Breast epithelium (tissue), 4 donors: Measurements from ENCODE around the gene ANGPTL2. TPM values are rescaled to one million over a fixed set of nuclear protein-coding genes. Genes with fewer than 3 reads are reported as not detected.

Experiments
- DNase-seq, 2 donors: peaks; one replicate each; pipeline ENCODE4 v3.0.0-alpha.2; 2019; ENCODE audit warnings: low spot score in 2 of 2
- H3K27ac ChIP-seq, 2 donors: fragments of 200-600 bp; sonication (generic) in 1 of 2; one replicate each; pipeline ENCODE4 v1.5.1; 2016 to 2019; ENCODE audit warnings: mild to moderate bottlenecking in 1 of 2
- H3K27me3 ChIP-seq, 2 donors: fragments of 200-600 bp; sonication (generic) in 1 of 2; one replicate each; pipeline versions ENCODE4 v1.5.1 to v1.6.0; 2017 to 2019; ENCODE audit warnings: control low read depth in 1 of 2, mild to moderate bottlenecking in 1 of 2
- H3K36me3 ChIP-seq: fragments of 200-600 bp; one replicate; pipeline ENCODE4 v1.5.1; 2019
- H3K4me1 ChIP-seq, 2 donors: fragments of 200-600 bp; sonication (generic); one replicate each; pipeline ENCODE4 v1.5.1; 2016 to 2019; ENCODE audit warnings: control low read depth in 1 of 2
- H3K4me3 ChIP-seq, 3 donors: fragments of 200-600 bp; sonication (generic); 1 replicate in 2 of 3; 2 replicates in 1 of 3; pipeline ENCODE4 v1.5.1; 2016 to 2019; ENCODE audit warnings: mild to moderate bottlenecking in 3 of 3, moderate library complexity in 2 of 3
- H3K9me3 ChIP-seq, 2 donors: fragments of 200-600 bp; sonication (generic) in 1 of 2; one replicate each; pipeline ENCODE4 v1.5.1; 2016 to 2019; ENCODE audit warnings: control low read depth in 1 of 2
- POLR2A ChIP-seq: fragments of 450-650 bp; IDR thresholded peaks from one replicate; pipeline ENCODE4 v1.6.1; 2016; ENCODE audit warnings: antibody characterized with exemption, mild to moderate bottlenecking, moderate library complexity
- POLR2AphosphoS5 ChIP-seq, 3 donors: sonication (generic); formaldehyde crosslinking; IDR thresholded peaks; one replicate each; pipeline ENCODE4 v1.6.1; 2017; ENCODE audit warnings: antibody characterized with exemption in 3 of 3
- intact Hi-C: fragments of 100-400 bp; cut with DNase I; formaldehyde crosslinking; loops from one replicate; pipeline ENCODE4 v1.15.1; 2023; ENCODE audit warnings: low total_unique reads
- total RNA-seq, 3 donors: library from RNA; depleted of rRNA; stranded (reverse); fragments of >200 nt; gene quantifications; one replicate each; pipeline ENCODE4 v1.1.0, GENCODE V29; 2016
- TF ChIP-seq, protein P1 (sequence below), 3 donors: fragments of 450-650 bp; IDR thresholded peaks; one replicate each; pipeline ENCODE4 v1.5.1; 2016 to 2017; ENCODE audit warnings: antibody characterized with exemption in 3 of 3, mild to moderate bottlenecking in 3 of 3, moderate library complexity in 3 of 3

ANGPTL2 gene
- total RNA-seq, 3 donors from 2014 or later, result 30.9 to 61.8 (median 51.8) TPM

DNA sequence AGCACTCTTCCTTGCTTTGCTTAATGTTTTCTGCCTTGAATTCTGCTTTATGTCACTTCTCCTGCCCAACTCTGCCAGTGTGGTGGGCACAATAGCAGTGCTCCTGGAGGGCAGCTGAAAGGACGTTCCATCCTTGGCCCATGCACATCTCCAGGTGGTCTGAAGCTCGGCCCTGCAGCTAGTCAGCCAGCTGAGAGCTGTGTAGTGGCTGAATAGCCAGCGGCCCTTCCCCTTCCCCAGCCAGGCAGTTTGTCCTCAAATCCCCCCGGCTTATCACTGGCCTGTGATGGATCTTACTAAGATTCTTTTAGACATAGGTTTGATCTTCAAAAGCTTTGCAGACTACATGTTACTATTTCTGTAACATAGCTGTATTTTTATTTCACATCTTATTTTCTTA lies 42.7 kb upstream of the ANGPTL2 start:
- H3K27me3 ChIP-seq, result no peaks in the 10 kb centered on the region
- H3K9me3 ChIP-seq, result no peaks in the 10 kb centered on the region
- no peak overlapping the region for H3K27ac ChIP-seq
- intact Hi-C loops, result no loop called here
- H3K4me1 ChIP-seq, result peaks cover 0 to 4% of the 10 kb centered on the region in 2 donors
- no peaks in the 10 kb centered on the region for H3K36me3 ChIP-seq
- DNase-seq, result no peak
- TF ChIP-seq POLR2AphosphoS5 (IDR thresholded peaks at IDR 0.05), result no peak
- TF ChIP-seq, protein P1, sequence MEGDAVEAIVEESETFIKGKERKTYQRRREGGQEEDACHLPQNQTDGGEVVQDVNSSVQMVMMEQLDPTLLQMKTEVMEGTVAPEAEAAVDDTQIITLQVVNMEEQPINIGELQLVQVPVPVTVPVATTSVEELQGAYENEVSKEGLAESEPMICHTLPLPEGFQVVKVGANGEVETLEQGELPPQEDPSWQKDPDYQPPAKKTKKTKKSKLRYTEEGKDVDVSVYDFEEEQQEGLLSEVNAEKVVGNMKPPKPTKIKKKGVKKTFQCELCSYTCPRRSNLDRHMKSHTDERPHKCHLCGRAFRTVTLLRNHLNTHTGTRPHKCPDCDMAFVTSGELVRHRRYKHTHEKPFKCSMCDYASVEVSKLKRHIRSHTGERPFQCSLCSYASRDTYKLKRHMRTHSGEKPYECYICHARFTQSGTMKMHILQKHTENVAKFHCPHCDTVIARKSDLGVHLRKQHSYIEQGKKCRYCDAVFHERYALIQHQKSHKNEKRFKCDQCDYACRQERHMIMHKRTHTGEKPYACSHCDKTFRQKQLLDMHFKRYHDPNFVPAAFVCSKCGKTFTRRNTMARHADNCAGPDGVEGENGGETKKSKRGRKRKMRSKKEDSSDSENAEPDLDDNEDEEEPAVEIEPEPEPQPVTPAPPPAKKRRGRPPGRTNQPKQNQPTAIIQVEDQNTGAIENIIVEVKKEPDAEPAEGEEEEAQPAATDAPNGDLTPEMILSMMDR (IDR thresholded peaks at IDR 0.05), result no peak
- TF ChIP-seq POLR2A, result no peak
- no peak overlapping the region for H3K4me3 ChIP-seq

DNA sequence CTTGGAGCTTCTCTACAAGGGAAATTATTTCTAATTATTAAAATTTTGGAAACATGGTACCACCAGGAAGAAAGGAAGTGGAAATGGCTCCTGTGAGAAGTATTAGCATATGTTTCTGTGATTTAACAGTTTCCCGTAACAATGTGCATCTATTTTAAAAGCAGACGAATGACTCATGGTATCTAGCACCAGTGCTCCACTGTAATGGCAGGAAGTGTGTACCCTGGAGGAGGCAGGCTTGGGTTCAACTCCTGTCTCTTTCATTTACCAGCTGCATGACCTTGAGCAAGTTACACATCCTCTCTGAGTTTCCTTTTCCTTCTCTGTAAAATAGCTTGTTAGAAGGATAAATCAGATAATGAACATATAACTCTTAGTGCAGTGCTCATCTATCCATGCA lies 41.0 kb upstream of the ANGPTL2 start:
- Histone ChIP-seq H3K9me3 (no peaks in the 10 kb centered on the region), H3K36me3 (no peaks in the 10 kb centered on the region), H3K27me3 (no peaks in the 10 kb centered on the region), H3K27ac (no peak overlapping the region), H3K4me3 (no peak overlapping the region), H3K4me1 (peaks cover 0 to 4% of the 10 kb centered on the region in 2 donors)
- TF ChIP-seq, protein P1 (IDR thresholded peaks at IDR 0.05), result no peak
- no peak for TF ChIP-seq POLR2A
- no peak for TF ChIP-seq POLR2AphosphoS5 (IDR thresholded peaks at IDR 0.05)
- intact Hi-C loops, result no loop called here
- no peak for DNase-seq

DNA sequence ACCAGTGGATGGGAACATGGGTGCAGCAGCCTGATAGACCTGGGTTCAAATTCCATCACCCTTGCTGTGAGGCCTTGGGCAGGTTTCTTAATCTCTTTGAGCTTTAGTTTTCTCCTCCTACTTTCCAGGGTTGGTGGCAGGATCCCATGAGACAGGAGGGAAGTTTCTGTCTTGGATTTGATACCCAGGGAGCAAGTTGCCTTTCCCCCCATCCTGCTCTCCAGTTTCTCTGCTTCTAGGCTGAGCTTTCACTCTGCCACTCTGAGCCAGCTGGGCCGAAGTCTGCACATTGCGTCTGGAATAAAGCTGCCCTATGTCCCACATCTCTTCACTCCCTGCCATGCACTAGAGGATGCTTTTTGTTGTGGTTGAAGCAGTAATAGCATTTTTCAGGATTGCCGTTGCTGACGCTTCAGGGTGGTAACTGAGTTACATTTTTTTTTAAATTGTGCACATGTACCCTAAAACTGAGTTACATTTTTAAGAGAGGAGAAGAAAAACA lies 40.5 kb upstream of the ANGPTL2 start:
- H3K27ac ChIP-seq, result no peak overlapping the region
- H3K4me1 ChIP-seq, result peaks cover 0 to 4% of the 10 kb centered on the region in 2 donors
- intact Hi-C loops, result no loop called here

DNA sequence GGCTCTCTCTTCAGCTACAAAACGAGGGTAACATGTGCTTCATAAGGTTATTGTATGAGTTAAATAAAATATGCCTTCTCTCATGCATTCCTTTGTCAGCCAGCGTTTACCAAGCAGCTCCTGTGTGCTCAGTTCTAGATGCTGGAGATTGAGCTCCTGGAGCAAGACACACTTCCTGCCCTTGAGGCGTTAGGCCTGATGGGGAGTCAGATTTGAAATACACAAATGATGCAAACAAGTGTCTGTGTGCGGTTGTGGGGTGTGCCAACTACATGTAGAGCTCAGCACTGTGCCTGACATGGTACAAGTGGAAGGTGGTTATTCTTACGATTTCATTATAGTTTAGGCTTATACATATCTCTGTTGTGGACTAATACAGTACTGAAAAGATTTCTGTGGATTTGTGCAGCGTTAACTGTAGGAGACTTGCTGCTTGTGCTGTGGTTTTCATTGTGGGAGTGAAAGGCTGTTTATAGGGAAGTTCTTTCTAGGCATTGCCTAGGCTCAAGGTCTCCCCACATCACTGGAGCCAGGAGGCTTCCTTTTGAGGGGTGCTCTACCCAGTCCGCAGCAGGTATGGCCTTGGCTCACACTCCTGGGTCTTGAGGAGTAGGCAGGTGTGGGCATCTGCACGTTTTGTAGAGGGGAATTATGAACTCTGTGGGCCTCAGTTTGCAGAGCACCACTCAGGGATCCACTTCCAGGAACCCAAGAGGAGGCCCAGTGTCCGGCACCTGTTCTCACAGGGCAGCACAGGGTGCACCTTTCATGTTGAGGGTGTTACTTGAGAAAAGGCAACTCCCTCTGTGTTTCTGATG lies 39.8 kb upstream of the ANGPTL2 start:
- DNase-seq, result peak in 1 of 2 donors; percentile 63
- Histone ChIP-seq H3K27ac (no peak overlapping the region), H3K36me3 (no peaks in the 10 kb centered on the region), H3K4me3 (no peak overlapping the region), H3K4me1 (peaks cover 0 to 4% of the 10 kb centered on the region in 2 donors), H3K9me3 (no peaks in the 10 kb centered on the region), H3K27me3 (no peaks in the 10 kb centered on the region)
- TF ChIP-seq, protein P1 (IDR thresholded peaks at IDR 0.05), result no peak
- no peak for TF ChIP-seq POLR2AphosphoS5 (IDR thresholded peaks at IDR 0.05)
- TF ChIP-seq POLR2A, result no peak
- intact Hi-C loops, result no loop called here

More for the DNA sequence above, 40.5 kb upstream of the ANGPTL2 start:
- H3K27me3 ChIP-seq, result no peaks in the 10 kb centered on the region
- H3K36me3 ChIP-seq, result no peaks in the 10 kb centered on the region
- H3K4me3 ChIP-seq, result no peak overlapping the region
- TF ChIP-seq, protein P1 (IDR thresholded peaks at IDR 0.05), result no peak
- TF ChIP-seq POLR2AphosphoS5 (IDR thresholded peaks at IDR 0.05) (no peak), POLR2A (no peak)
- no peak for DNase-seq
- H3K9me3 ChIP-seq, result no peaks in the 10 kb centered on the region

DNA sequence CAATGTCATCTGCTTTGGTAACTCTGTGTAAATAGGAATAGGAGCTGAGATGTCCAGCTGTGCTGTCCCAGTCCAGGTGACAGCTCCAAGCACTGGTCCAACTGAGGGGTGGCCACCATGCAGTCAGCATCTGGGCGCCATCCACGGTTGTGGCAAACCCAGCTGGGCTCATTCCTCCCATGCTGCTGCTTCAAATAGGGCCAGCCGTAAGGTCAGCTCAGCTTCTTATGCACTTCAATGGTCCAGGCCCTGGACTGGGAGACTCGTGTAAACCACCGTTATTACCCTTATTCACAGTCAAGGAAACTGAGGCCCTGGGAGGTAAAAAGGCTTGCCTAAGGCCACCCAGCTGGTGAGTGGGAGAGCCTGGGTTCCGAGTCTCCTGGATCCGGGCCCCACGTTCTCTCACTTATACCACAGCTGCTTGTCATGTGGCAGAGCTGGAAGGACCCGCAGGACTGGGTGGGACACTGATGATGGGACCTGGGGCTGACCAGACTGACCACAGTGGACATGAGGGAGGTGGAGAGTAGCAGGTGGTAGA lies 38.7 kb upstream of the ANGPTL2 start:
- DNase-seq, result peak in 1 of 2 donors; percentile 43
- Histone ChIP-seq H3K4me1 (peaks cover 0 to 4% of the 10 kb centered on the region in 2 donors), H3K9me3 (no peaks in the 10 kb centered on the region), H3K4me3 (no peak overlapping the region), H3K27me3 (no peaks in the 10 kb centered on the region), H3K27ac (peak overlapping the region in 1 of 2 donors; percentile 79), H3K36me3 (no peaks in the 10 kb centered on the region)
- intact Hi-C loops, result no loop called here
- TF ChIP-seq POLR2A, result no peak
- TF ChIP-seq POLR2AphosphoS5 (IDR thresholded peaks at IDR 0.05), result no peak
- TF ChIP-seq, protein P1 (IDR thresholded peaks at IDR 0.05), result no peak
